A673 (cell line): ENCODE data around the gene SLC18A2.

ENCODE experiments used
- CTCF ChIP-seq: fragments of 300-800, 200-600 bp; sonication (generic); conservative IDR thresholded peaks from 2 replicates; pipeline ENCODE4 v1.5.1; 2017; ENCODE audit warnings: low read depth, mild to moderate bottlenecking, antibody characterized with exemption, low read length, moderate library complexity, mixed read lengths
- EZH2 ChIP-seq: fragments of 200-600 bp; sonication (generic); IDR thresholded peaks from 2 replicates; pipeline ENCODE4 v1.6.1; 2017; ENCODE audit warnings: borderline replicate concordance, low read depth, mild to moderate bottlenecking, mixed read lengths, antibody characterized with exemption, low read length; ENCODE audit not compliant: poor library complexity, severe bottlenecking

GRCh38 chr10:117311261-117311660 is 70.3 kb downstream of the SLC18A2 start:
- TF ChIP-seq EZH2 (no peak), CTCF (no peak)
